B cell (primary cell): ENCODE results near the gene QRFP. TPM values are rescaled to one million over a fixed set of nuclear protein-coding genes. Genes with fewer than 3 reads are reported as not detected.

Source experiments
- ATAC-seq: fragments of 200-7000 bp; cut with Tn5 transposase; one replicate; pipeline ENCODE4 v1.10.0; 2021; ENCODE audit warnings: low read depth, mild to moderate bottlenecking, moderate number of reproducible peaks, moderate library complexity
- CTCF ChIA-PET: fragments of 350-600 bp; sonication (Branson Sonifier 250); formaldehyde crosslinking; loops from one replicate; lab custom pipeline; 2021; ENCODE audit warnings: antibody characterized with exemption, inconsistent platforms; lab: Charles Lee
- POLR2A ChIA-PET: fragments of 350-600 bp; sonication (Branson Sonifier 250); formaldehyde crosslinking; loops from one replicate; lab custom pipeline; 2021; ENCODE audit warnings: antibody characterized with exemption; lab: Charles Lee
- DNase-seq: peaks from one replicate; pipeline ENCODE4 v3.0.0; 2013
- H2AFZ ChIP-seq: 2 replicates; pipeline ENCODE4 v1.6.1; 2012; ENCODE audit warnings: mild to moderate bottlenecking, low read depth, low read length; ENCODE audit not compliant: insufficient read depth, poor library complexity, severe bottlenecking
- H3K27ac ChIP-seq, 2 donors: 1 replicate in 1 of 2; 2 replicates in 1 of 2; pipeline ENCODE4 v1.5.1; 2012 to 2013; ENCODE audit warnings: low read length in 2 of 2, mild to moderate bottlenecking in 2 of 2, moderate library complexity in 1 of 2
- H3K27me3 ChIP-seq, 4 experiments: fragments of 200-600 bp in 1 of 4; sonication (generic) in 1 of 4; replicated peaks in 1 of 4; 1 replicate in 2 of 4; 2 replicates in 2 of 4; pipeline versions ENCODE4 v1.6.1 to v1.7.0; 2013 to 2016; ENCODE audit warnings: low read length in 3 of 4, mild to moderate bottlenecking in 2 of 4, mixed read lengths in 1 of 4, moderate library complexity in 1 of 4; ENCODE audit not compliant: insufficient read depth in 4 of 4, control insufficient read depth in 3 of 4; ENCODE audit errors: control extremely low read depth in 1 of 4
- H3K36me3 ChIP-seq, 2 experiments: replicated peaks in 1 of 2; 1 replicate in 1 of 2; 2 replicates in 1 of 2; pipeline versions ENCODE4 v1.6.1 to v1.7.1; 2013; ENCODE audit warnings: low read length in 1 of 2; ENCODE audit not compliant: insufficient read depth in 2 of 2, control insufficient read depth in 1 of 2; ENCODE audit errors: control extremely low read depth in 1 of 2, extremely low read depth in 1 of 2
- H3K4me1 ChIP-seq, 2 donors: fragments of 200-600 bp in 1 of 2; sonication (generic) in 1 of 2; 1 replicate in 1 of 2; 2 replicates in 1 of 2; pipeline versions ENCODE4 v1.5.1 to v1.6.1; 2013 to 2017; ENCODE audit warnings: low read length in 2 of 2; ENCODE audit not compliant: control insufficient read depth in 2 of 2, insufficient read depth in 2 of 2
- H3K4me2 ChIP-seq: replicated peaks from 2 replicates; pipeline ENCODE3; 2012; ENCODE audit warnings: mild to moderate bottlenecking, low read depth, low read length; ENCODE audit not compliant: poor library complexity, severe bottlenecking
- H3K4me3 ChIP-seq, 5 experiments: fragments of 200-600 bp in 1 of 5; sonication (generic) in 1 of 5; 1 replicate in 3 of 5; 2 replicates in 2 of 5; pipeline versions ENCODE4 v1.5.1 to v1.7.0; 2011 to 2016; ENCODE audit warnings: low read length in 4 of 5, mild to moderate bottlenecking in 4 of 5, low read depth in 2 of 5, control low read depth in 1 of 5, moderate library complexity in 1 of 5; ENCODE audit not compliant: insufficient read depth in 1 of 5; ENCODE audit errors: control extremely low read depth in 1 of 5, extremely low read depth in 1 of 5
- H3K79me2 ChIP-seq: fragments of 200-600 bp; sonication (generic); one replicate; pipeline ENCODE4 v1.6.0; 2016; ENCODE audit warnings: low read length; ENCODE audit not compliant: control insufficient read depth, insufficient read depth
- H3K9ac ChIP-seq: fragments of 200-600 bp; sonication (generic); 2 replicates; pipeline ENCODE4 v1.6.1; 2017; ENCODE audit warnings: mild to moderate bottlenecking, low read length, moderate library complexity
- H3K9me3 ChIP-seq, 3 donors: one replicate each; pipeline versions ENCODE4 v1.6.1 to v1.7.1; 2013; ENCODE audit warnings: low read length in 2 of 3; ENCODE audit not compliant: control insufficient read depth in 2 of 3, insufficient read depth in 1 of 3; ENCODE audit errors: control extremely low read depth in 1 of 3
- H4K20me1 ChIP-seq: 2 replicates; pipeline ENCODE4 v1.6.0; 2012; ENCODE audit warnings: mild to moderate bottlenecking, low read length; ENCODE audit not compliant: insufficient read depth, control insufficient read depth, poor library complexity, severe bottlenecking
- H3K27ac Mint-ChIP-seq: one replicate; pipeline ENCODE4 v1.8.0; 2021; ENCODE audit warnings: mixed read lengths
- H3K27me3 Mint-ChIP-seq: one replicate; pipeline ENCODE4 v1.8.0; 2021; ENCODE audit warnings: mixed read lengths
- H3K4me1 Mint-ChIP-seq: one replicate; pipeline ENCODE4 v1.8.0; 2021; ENCODE audit warnings: mixed read lengths
- H3K4me3 Mint-ChIP-seq: one replicate; pipeline ENCODE4 v1.8.0; 2021; ENCODE audit warnings: mixed read lengths
- H3K9me3 Mint-ChIP-seq: one replicate; pipeline ENCODE4 v1.8.0; 2022; ENCODE audit warnings: mixed read lengths; ENCODE audit not compliant: insufficient read depth
- CTCF ChIP-seq: fragments of 200-600 bp; IDR thresholded peaks from one replicate; pipeline ENCODE4 v1.8.0; 2022; ENCODE audit warnings: antibody characterized with exemption, mild to moderate bottlenecking
- EZH2 ChIP-seq: IDR thresholded peaks from 2 replicates; pipeline ENCODE4 v1.6.1; 2012; ENCODE audit warnings: borderline replicate concordance, low read depth, mild to moderate bottlenecking, moderate library complexity, low read length; ENCODE audit not compliant: insufficient read depth, poor library complexity, severe bottlenecking
- WGBS: methylation state at CpG from one replicate; pipeline ENCODE4 v1.1.5; 2013; ENCODE audit warnings: missing lambda C conversion rate; ENCODE audit not compliant: insufficient coverage; 5-methylcytosine and 5-hydroxymethylcytosine counted together
- intact Hi-C: fragments of 100-400 bp; cut with micrococcal nuclease; formaldehyde crosslinking; loops from one replicate; pipeline ENCODE4 v1.10.0; 2022
- polyA plus RNA-seq: library from polyadenylated mRNA; depleted of rRNA; stranded (reverse); fragments of >200 nt; gene quantifications from 2 replicates; pipeline ENCODE4 v1.2.3, GENCODE V29; 2012
- total RNA-seq, 2 donors: library from RNA; stranded (reverse); fragments of 120-200 nt in 1 of 2; gene quantifications; 1 replicate in 1 of 2; 2 replicates in 1 of 2; pipeline versions ENCODE4 v1.2.3 to v1.2.4, GENCODE V29; 2013 to 2022

Gene QRFP
- total and polyA plus RNA-seq, 2 donors (not counting 1 experiment from before 2014, with no cell fraction given), result 0.07 TPM; not detected in 1

- Histone ChIP-seq H2AFZ (no peak overlapping the region), H3K4me2 (no peak overlapping the region), H3K9ac (no peak overlapping the region), H3K36me3 (no peaks in the 10 kb centered on the region), H3K4me1 (peaks cover 0 to 7% of the 10 kb centered on the region in 2 donors), H3K27me3 (peaks cover 0 to 3% (median 1%) of the 10 kb centered on the region in 4 experiments), H3K79me2 (no peaks in the 10 kb centered on the region), H3K9me3 (no peaks in the 10 kb centered on the region), H3K4me3 (no peak overlapping the region), H4K20me1 (no peaks in the 10 kb centered on the region), H3K27ac (no peak overlapping the region)
- TF ChIP-seq EZH2 (no peak), CTCF (no peak)
- peaks cover 26% of the 10 kb centered on the region for H3K27me3 Mint-ChIP-seq
- CTCF ChIA-PET, result no interaction called here
- DNase-seq, result no peak
- no peaks in the 10 kb centered on the region for H3K9me3 Mint-ChIP-seq
- no peak overlapping the region for H3K27ac Mint-ChIP-seq
- WGBS, result 81% methylated on average over 29 of the region's 29 CpGs
- intact Hi-C loops, result no loop called here
- ATAC-seq, result no peak
- POLR2A ChIA-PET, result no interaction called here
- H3K4me1 Mint-ChIP-seq, result peaks cover 6% of the 10 kb centered on the region
- H3K4me3 Mint-ChIP-seq, result no peak overlapping the region
Observed at GRCh38 chr9:130921300-130921988, 24.8 kb upstream of the QRFP start.

- Histone ChIP-seq H3K79me2 (no peaks in the 10 kb centered on the region), H3K4me2 (no peak overlapping the region), H3K4me1 (peaks cover 0 to 3% of the 10 kb centered on the region in 2 donors), H3K4me3 (no peak overlapping the region), H4K20me1 (no peaks in the 10 kb centered on the region), H3K9ac (no peak overlapping the region), H3K36me3 (no peaks in the 10 kb centered on the region), H3K27ac (no peak overlapping the region), H3K9me3 (no peaks in the 10 kb centered on the region), H3K27me3 (peaks cover 0 to 1% (median under 1%) of the 10 kb centered on the region in 4 experiments), H2AFZ (no peak overlapping the region)
- H3K9me3 Mint-ChIP-seq, result no peaks in the 10 kb centered on the region
- ChIA-PET POLR2A (no interaction called here), CTCF (interaction anchor here (0.6 kb wide), 1 partner anchor 8 kb away, joined by 5 read pairs; no protein-coding TSS in a partner anchor)
- H3K4me3 Mint-ChIP-seq, result no peak overlapping the region
- no peak for DNase-seq
- peaks cover 2% of the 10 kb centered on the region for H3K4me1 Mint-ChIP-seq
- TF ChIP-seq EZH2 (no peak), CTCF (no peak)
- H3K27me3 Mint-ChIP-seq, result peaks cover 22% of the 10 kb centered on the region
- 88% methylated on average over 14 of the region's 14 CpGs for WGBS
- no peak overlapping the region for H3K27ac Mint-ChIP-seq
- intact Hi-C loops, result no loop called here
- no peak for ATAC-seq
Observed at GRCh38 chr9:130920762-130921299, 24.2 kb upstream of the QRFP start.
